ENCODE measurements around the gene WASF2.
"Not testable (repeated sequence)": the region's sequence is repeated elsewhere in the genome, so short reads cannot be mapped to it uniquely, and the experiment has no call there.

WASF2 gene

DNA sequence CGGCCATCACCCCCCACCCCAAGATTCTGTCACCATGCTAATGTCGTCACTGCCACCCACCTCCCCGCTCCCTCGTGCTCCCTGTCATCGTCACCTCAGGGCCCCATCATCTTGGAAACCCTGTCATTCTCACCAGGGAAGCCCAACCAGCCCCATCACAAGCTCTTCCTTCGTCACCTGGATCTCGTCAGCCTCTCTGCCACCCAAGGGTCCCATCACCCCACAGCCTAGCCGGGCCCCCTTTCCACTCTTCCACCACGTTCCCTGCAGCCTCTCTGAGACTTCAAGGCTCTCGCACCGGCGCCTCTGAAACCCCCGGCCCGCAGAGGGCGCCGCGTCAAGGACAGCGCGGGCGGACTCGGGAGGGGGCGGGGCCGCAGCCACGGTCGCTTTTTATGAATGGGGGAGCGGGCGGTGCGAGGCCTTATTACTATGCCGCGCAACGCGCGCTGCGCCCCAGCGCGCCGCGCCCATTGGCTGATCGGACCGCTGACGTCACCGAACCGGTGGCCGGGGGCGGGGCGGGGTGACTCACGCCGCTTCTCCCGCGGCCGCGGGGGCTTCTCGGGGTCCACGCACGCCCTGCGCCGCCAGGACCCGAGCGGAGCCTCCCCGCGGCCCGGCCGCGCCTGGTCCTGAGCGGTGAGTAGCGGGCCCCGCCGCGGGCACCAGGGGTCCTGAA lies 97.7 kb downstream of the WASF2 start, which contains the start of gene GPR3:
Gene GPR3 (plus strand): TSS at position 527 of the 682 bp plus-strand sequence. CDS start 1,177 bp downstream, outside the sequence.
- H4K91ac ChIP-seq (ENCODE audit: low read depth, low read length, poor library complexity) = no peak within 1 kb of the TSS

DNA sequence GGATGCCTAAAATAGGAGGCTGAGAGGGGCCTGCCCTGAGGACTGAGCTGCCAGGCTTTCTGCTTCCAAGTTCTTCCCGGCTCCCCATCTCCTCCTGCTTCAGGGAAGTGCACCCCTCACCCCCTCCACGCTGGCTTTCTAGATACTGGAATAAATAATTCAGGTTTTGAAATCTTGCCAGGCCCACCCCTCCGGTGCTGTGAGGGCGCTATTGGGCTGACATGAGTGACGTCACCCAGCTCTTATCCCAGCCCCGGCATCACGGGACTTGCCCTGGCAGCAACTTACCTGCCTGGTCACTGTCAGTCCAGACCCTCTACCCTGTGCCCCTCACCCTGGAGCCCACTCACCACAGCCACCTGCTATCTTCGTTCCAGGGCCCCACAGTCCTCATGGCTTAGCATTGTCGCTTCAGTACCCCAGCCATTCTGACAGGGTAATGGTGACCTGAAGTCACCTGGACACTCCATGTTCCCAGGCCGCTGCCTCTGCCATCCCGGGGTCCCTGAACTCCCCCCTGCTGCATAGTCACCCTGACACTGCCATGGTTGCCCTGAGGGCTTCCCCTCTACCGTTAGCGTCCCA lies 98.4 kb downstream of the WASF2 start:
- H3K4ac ChIP-seq (ENCODE audit: low read length) = peak overlapping the region; percentile 0
- H3K4me3 ChIP-seq (ENCODE audit: low read length in 2 of 2) = peak overlapping the region; percentile 4 to 60
- peak overlapping the region; percentile 61 for H3K23ac ChIP-seq (ENCODE audit: low read depth, low read length, poor library complexity)
- DNase-seq (ENCODE audit: low spot score) = no peak
- no peaks in the 10 kb centered on the region for H3K9me3 ChIP-seq (replicated peaks in 1 of 2; ENCODE audit: control insufficient read depth in 2 of 2, insufficient read depth in 1 of 2, low read depth in 1 of 2, low read length in 2 of 2)
- peaks cover 0 to 24% (median 5%) of the 10 kb centered on the region in 3 experiments for H3K27me3 ChIP-seq (ENCODE audit: control insufficient read depth in 3 of 3, insufficient read depth in 3 of 3, low read depth in 1 of 3, low read length in 3 of 3)
- peak overlapping the region; percentile 76 for H3K14ac ChIP-seq (ENCODE audit: low read length)
- H3K18ac ChIP-seq (ENCODE audit: low read length) = peak overlapping the region; percentile 93
- peak overlapping the region; percentile 14 for H2BK12ac ChIP-seq (ENCODE audit: low read length)
- H2BK120ac ChIP-seq (ENCODE audit: low read depth, low read length) = peak overlapping the region; percentile 4
- peaks cover 10% of the 10 kb centered on the region in 2 donors for H3K4me1 ChIP-seq (ENCODE audit: control insufficient read depth in 2 of 2, insufficient read depth in 1 of 2, low read depth in 1 of 2, low read length in 2 of 2)
- H3K79me1 ChIP-seq (ENCODE audit: low read depth, low read length) = peaks cover 5% of the 10 kb centered on the region
- peak overlapping the region; percentile 85 for H3K4me2 ChIP-seq (ENCODE audit: insufficient read depth, low read length, poor library complexity, severe bottlenecking)
- H2AK5ac ChIP-seq (ENCODE audit: low read depth, low read length) = peak overlapping the region; percentile 95
- H2AFZ ChIP-seq (ENCODE audit: low read length) = peak overlapping the region; percentile 94
- H3K9ac ChIP-seq (ENCODE audit: low read depth, low read length, poor library complexity) = peak overlapping the region; percentile 81
- H4K91ac ChIP-seq (ENCODE audit: low read depth, low read length, poor library complexity) = no peak overlapping the region
- WGBS, 2 donors (ENCODE audit: extremely low coverage in 2 of 2, insufficient read length in 2 of 2, insufficient replicate concordance in 1 of 2) = no CpG with 5 or more reads among the region's 13 CpGs
- no peak overlapping the region for H4K8ac ChIP-seq (ENCODE audit: low read depth, low read length)
- no peak overlapping the region for H3K27ac ChIP-seq (replicated peaks; ENCODE audit: low read length)
- H3K36me3 ChIP-seq (replicated peaks in 1 of 2; ENCODE audit: control insufficient read depth in 2 of 2, insufficient read depth in 2 of 2, low read length in 2 of 2) = no peaks in the 10 kb centered on the region
- peak overlapping the region; percentile 30 for H2BK15ac ChIP-seq (ENCODE audit: low read length)
- H2BK5ac ChIP-seq (ENCODE audit: low read length) = peak overlapping the region; percentile 54

More for the DNA sequence above, 97.7 kb downstream of the WASF2 start, which contains the start of gene GPR3:
- no peak within 1 kb of the TSS for H3K27ac ChIP-seq (replicated peaks; ENCODE audit: low read length)
- peak within 1 kb of the TSS; percentile 54 for H2BK15ac ChIP-seq (ENCODE audit: low read length)
- H3K9ac ChIP-seq (ENCODE audit: low read depth, low read length, poor library complexity) = peak within 1 kb of the TSS; percentile 88
- H3K18ac ChIP-seq (ENCODE audit: low read length) = peak within 1 kb of the TSS; percentile 98
- peak; percentile 89 for DNase-seq (ENCODE audit: low spot score)
- H2BK12ac ChIP-seq (ENCODE audit: low read length) = peak within 1 kb of the TSS; percentile 16
- H2BK5ac ChIP-seq (ENCODE audit: low read length) = peak within 1 kb of the TSS; percentile 75
- no peaks in the 10 kb centered on the region for H3K36me3 ChIP-seq (replicated peaks in 1 of 2; ENCODE audit: control insufficient read depth in 2 of 2, insufficient read depth in 2 of 2, low read length in 2 of 2)
- H3K79me1 ChIP-seq (ENCODE audit: low read depth, low read length) = peaks cover 5% of the 10 kb centered on the region
- peak within 1 kb of the TSS; percentile 85 for H3K4me2 ChIP-seq (ENCODE audit: insufficient read depth, low read length, poor library complexity, severe bottlenecking)
- peaks cover 0 to 24% (median 5%) of the 10 kb centered on the region in 3 experiments for H3K27me3 ChIP-seq (ENCODE audit: control insufficient read depth in 3 of 3, insufficient read depth in 3 of 3, low read depth in 1 of 3, low read length in 3 of 3)
- H3K23ac ChIP-seq (ENCODE audit: low read depth, low read length, poor library complexity) = peak within 1 kb of the TSS; percentile 61
- H2AK5ac ChIP-seq (ENCODE audit: low read depth, low read length) = peak within 1 kb of the TSS; percentile 95
- peak within 1 kb of the TSS; percentile 94 for H2AFZ ChIP-seq (ENCODE audit: low read length)
- H2BK120ac ChIP-seq (ENCODE audit: low read depth, low read length) = peak within 1 kb of the TSS; percentile 4
- no peak within 1 kb of the TSS for H4K8ac ChIP-seq (ENCODE audit: low read depth, low read length)
- H3K14ac ChIP-seq (ENCODE audit: low read length) = peak within 1 kb of the TSS; percentile 76
- no CpG with 5 or more reads among the region's 69 CpGs for WGBS, 2 donors (ENCODE audit: extremely low coverage in 2 of 2, insufficient read length in 2 of 2, insufficient replicate concordance in 1 of 2)
- no peaks in the 10 kb centered on the region for H3K9me3 ChIP-seq (replicated peaks in 1 of 2; ENCODE audit: control insufficient read depth in 2 of 2, insufficient read depth in 1 of 2, low read depth in 1 of 2, low read length in 2 of 2)
- peaks cover 10 to 12% of the 10 kb centered on the region in 2 donors for H3K4me1 ChIP-seq (ENCODE audit: control insufficient read depth in 2 of 2, insufficient read depth in 1 of 2, low read depth in 1 of 2, low read length in 2 of 2)
- H3K4me3 ChIP-seq (ENCODE audit: low read length in 2 of 2) = peak within 1 kb of the TSS; percentile 60 to 90
- H3K4ac ChIP-seq (ENCODE audit: low read length) = peak within 1 kb of the TSS; percentile 17

DNA sequence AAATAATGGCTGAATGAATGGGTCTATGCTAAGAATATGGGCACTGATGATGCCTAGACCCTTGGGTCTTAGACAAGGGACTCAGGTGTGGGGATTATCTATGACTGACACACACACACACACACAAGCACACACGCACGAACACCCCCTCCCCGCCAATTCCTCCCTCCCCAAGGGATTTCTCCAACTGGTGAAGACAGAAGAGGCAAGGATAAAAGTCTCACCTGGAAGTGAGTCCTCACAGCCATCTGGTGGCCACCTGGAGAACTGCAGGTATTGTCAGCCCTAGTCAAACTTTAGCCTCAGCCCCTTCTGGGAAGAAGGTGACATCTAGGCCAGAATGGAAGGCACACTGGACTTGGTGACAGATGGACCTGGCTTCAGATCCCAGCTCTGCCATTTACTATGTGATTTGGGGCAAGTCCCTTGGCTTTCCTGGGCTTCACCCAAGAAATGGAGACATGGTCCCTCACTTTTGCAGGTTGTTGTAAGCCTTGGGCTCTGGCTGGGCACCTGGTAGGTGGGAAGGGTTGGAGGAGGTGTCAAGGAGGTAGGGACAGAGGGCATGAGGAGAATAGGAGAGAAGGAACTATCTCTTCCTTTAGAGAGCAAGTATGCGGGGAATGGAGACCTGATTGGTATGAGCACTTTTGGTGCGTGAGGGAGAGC lies 101.5 kb downstream of the WASF2 start:
- H4K8ac ChIP-seq (ENCODE audit: low read depth, low read length) = no peak overlapping the region
- H3K27ac ChIP-seq (replicated peaks; ENCODE audit: low read length) = no peak overlapping the region
- peaks cover 5 to 10% of the 10 kb centered on the region in 2 donors for H3K4me1 ChIP-seq (ENCODE audit: control insufficient read depth in 2 of 2, insufficient read depth in 1 of 2, low read depth in 1 of 2, low read length in 2 of 2)
- no peak overlapping the region for H3K9ac ChIP-seq (ENCODE audit: low read depth, low read length, poor library complexity)
- no peak overlapping the region for H3K4ac ChIP-seq (ENCODE audit: low read length)
- H3K79me1 ChIP-seq (ENCODE audit: low read depth, low read length) = peaks cover 1% of the 10 kb centered on the region
- no peak overlapping the region for H3K4me3 ChIP-seq (ENCODE audit: low read length in 2 of 2)
- no peaks in the 10 kb centered on the region for H3K9me3 ChIP-seq (replicated peaks in 1 of 2; ENCODE audit: control insufficient read depth in 2 of 2, insufficient read depth in 1 of 2, low read depth in 1 of 2, low read length in 2 of 2)
- no peak overlapping the region for H2BK12ac ChIP-seq (ENCODE audit: low read length)
- no peak overlapping the region for H3K4me2 ChIP-seq (ENCODE audit: insufficient read depth, low read length, poor library complexity, severe bottlenecking)
- peak overlapping the region; percentile 36 for H2AK5ac ChIP-seq (ENCODE audit: low read depth, low read length)
- DNase-seq (ENCODE audit: low spot score) = no peak
- H2AFZ ChIP-seq (ENCODE audit: low read length) = no peak overlapping the region
- H2BK15ac ChIP-seq (ENCODE audit: low read length) = no peak overlapping the region
- no peak overlapping the region for H3K18ac ChIP-seq (ENCODE audit: low read length)
- peaks cover 0 to 37% (median 10%) of the 10 kb centered on the region in 3 experiments for H3K27me3 ChIP-seq (ENCODE audit: control insufficient read depth in 3 of 3, insufficient read depth in 3 of 3, low read depth in 1 of 3, low read length in 3 of 3)
- no peaks in the 10 kb centered on the region for H3K36me3 ChIP-seq (replicated peaks in 1 of 2; ENCODE audit: control insufficient read depth in 2 of 2, insufficient read depth in 2 of 2, low read length in 2 of 2)
- no peak overlapping the region for H2BK120ac ChIP-seq (ENCODE audit: low read depth, low read length)
- H3K14ac ChIP-seq (ENCODE audit: low read length) = no peak overlapping the region
- H3K23ac ChIP-seq (ENCODE audit: low read depth, low read length, poor library complexity) = no peak overlapping the region
- no peak overlapping the region for H4K91ac ChIP-seq (ENCODE audit: low read depth, low read length, poor library complexity)
- no CpG with 5 or more reads among the region's 5 CpGs for WGBS, 2 donors (ENCODE audit: extremely low coverage in 2 of 2, insufficient read length in 2 of 2, insufficient replicate concordance in 1 of 2)
- H2BK5ac ChIP-seq (ENCODE audit: low read length) = no peak overlapping the region

DNA sequence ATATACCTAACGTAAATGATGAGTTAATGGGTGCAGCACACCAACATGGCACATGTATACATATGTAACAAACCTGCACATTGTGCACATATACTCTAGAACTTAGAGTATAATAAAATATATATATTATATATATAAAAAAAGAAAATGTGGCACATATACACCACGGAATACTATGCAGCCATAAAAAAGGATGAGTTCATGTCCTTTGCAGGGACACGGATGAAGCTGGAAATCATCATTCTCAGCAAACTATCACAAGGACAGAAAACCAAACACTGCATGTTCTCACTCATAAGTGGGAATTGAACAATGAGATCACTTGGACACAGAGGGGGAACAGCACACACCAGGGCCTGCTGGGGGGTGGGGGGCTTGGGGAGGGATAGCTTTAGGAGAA lies 105.2 kb downstream of the WASF2 start:
- not testable (repeated sequence) for H3K23ac ChIP-seq (ENCODE audit: low read depth, low read length, poor library complexity); H4K91ac ChIP-seq (ENCODE audit: low read depth, low read length, poor library complexity); DNase-seq (ENCODE audit: low spot score); H3K27ac ChIP-seq (replicated peaks; ENCODE audit: low read length); H3K14ac ChIP-seq (ENCODE audit: low read length); H3K36me3 ChIP-seq (replicated peaks in 1 of 2; ENCODE audit: control insufficient read depth in 2 of 2, insufficient read depth in 2 of 2, low read length in 2 of 2); H3K4ac ChIP-seq (ENCODE audit: low read length); H3K4me3 ChIP-seq (ENCODE audit: low read length in 2 of 2); H3K18ac ChIP-seq (ENCODE audit: low read length); H3K9ac ChIP-seq (ENCODE audit: low read depth, low read length, poor library complexity); H2BK120ac ChIP-seq (ENCODE audit: low read depth, low read length); H2BK15ac ChIP-seq (ENCODE audit: low read length); H2AK5ac ChIP-seq (ENCODE audit: low read depth, low read length); H4K8ac ChIP-seq (ENCODE audit: low read depth, low read length); H3K4me1 ChIP-seq (ENCODE audit: control insufficient read depth in 2 of 2, insufficient read depth in 1 of 2, low read depth in 1 of 2, low read length in 2 of 2); H2AFZ ChIP-seq (ENCODE audit: low read length); H3K4me2 ChIP-seq (ENCODE audit: insufficient read depth, low read length, poor library complexity, severe bottlenecking); H2BK5ac ChIP-seq (ENCODE audit: low read length); H3K79me1 ChIP-seq (ENCODE audit: low read depth, low read length); H3K9me3 ChIP-seq (replicated peaks in 1 of 2; ENCODE audit: control insufficient read depth in 2 of 2, insufficient read depth in 1 of 2, low read depth in 1 of 2, low read length in 2 of 2); H2BK12ac ChIP-seq (ENCODE audit: low read length)
- no CpG with 5 or more reads among the region's 3 CpGs for WGBS, 2 donors (ENCODE audit: extremely low coverage in 2 of 2, insufficient read length in 2 of 2, insufficient replicate concordance in 1 of 2)
- H3K27me3 ChIP-seq (ENCODE audit: control insufficient read depth in 3 of 3, insufficient read depth in 3 of 3, low read depth in 1 of 3, low read length in 3 of 3) = peaks cover 0 to 49% (median 17%) of the 10 kb centered on the region in 3 experiments

Measured in neuronal stem cell (in vitro differentiated cells).